Mesenchymal stem cell (in vitro differentiated cells and primary cell): ENCODE data around the gene PPA1.
A peak's percentile ranks its signal among the peaks of the same experiment; 100 is the strongest.

Source experiments
- DNase-seq: peaks from one replicate; pipeline ENCODE4 v3.0.0-alpha.2; 2013
- H2AFZ ChIP-seq: one replicate; pipeline ENCODE4 v1.6.1; 2013; ENCODE audit warnings: low read depth, mild to moderate bottlenecking, control low read depth, inconsistent platforms, low read length, moderate library complexity
- H2AK5ac ChIP-seq: 2 replicates; pipeline ENCODE4 v1.6.1; 2013; ENCODE audit warnings: low read length, moderate library complexity, mild to moderate bottlenecking, inconsistent platforms; ENCODE audit not compliant: severe bottlenecking
- H2BK120ac ChIP-seq: one replicate; pipeline ENCODE4 v1.6.1; 2013; ENCODE audit warnings: low read depth, mild to moderate bottlenecking, inconsistent platforms, low read length, moderate library complexity
- H2BK12ac ChIP-seq, 2 experiments: one replicate each; pipeline ENCODE4 v1.6.1; 2013; ENCODE audit warnings: inconsistent platforms in 2 of 2, low read length in 2 of 2, mild to moderate bottlenecking in 2 of 2, moderate library complexity in 2 of 2, control low read depth in 1 of 2
- H2BK15ac ChIP-seq: one replicate; pipeline ENCODE4 v1.6.1; 2013; ENCODE audit warnings: mild to moderate bottlenecking, low read depth, inconsistent platforms; ENCODE audit not compliant: poor library complexity, severe bottlenecking
- H2BK5ac ChIP-seq: 2 replicates; pipeline ENCODE4 v1.6.1; 2013; ENCODE audit warnings: low read depth, mild to moderate bottlenecking, low read length, control low read depth, inconsistent platforms; ENCODE audit not compliant: poor library complexity, severe bottlenecking
- H3K14ac ChIP-seq, 2 experiments: one replicate each; pipeline ENCODE4 v1.6.1; 2013; ENCODE audit warnings: inconsistent platforms in 2 of 2, low read length in 2 of 2, control low read depth in 1 of 2, mild to moderate bottlenecking in 1 of 2, moderate library complexity in 1 of 2
- H3K18ac ChIP-seq, 2 experiments: one replicate each; pipeline ENCODE4 v1.6.1; 2013; ENCODE audit warnings: inconsistent platforms in 2 of 2, low read length in 2 of 2, control low read depth in 1 of 2, low read depth in 1 of 2, mild to moderate bottlenecking in 1 of 2
- H3K23ac ChIP-seq, 2 experiments: one replicate each; pipeline ENCODE4 v1.6.1; 2013; ENCODE audit warnings: inconsistent platforms in 2 of 2, low read length in 2 of 2, mild to moderate bottlenecking in 2 of 2, moderate library complexity in 2 of 2, control low read depth in 1 of 2
- H3K27ac ChIP-seq: 2 replicates; pipeline ENCODE4 v1.5.1; 2013; ENCODE audit warnings: mild to moderate bottlenecking, moderate library complexity, low read length, control low read depth, inconsistent platforms; ENCODE audit not compliant: poor library complexity, severe bottlenecking
- H3K27me3 ChIP-seq, 2 experiments: 2 replicates each; pipeline versions ENCODE4 v1.6.1 to v1.7.0; 2013; ENCODE audit warnings: low read length in 2 of 2, mild to moderate bottlenecking in 2 of 2, moderate library complexity in 2 of 2, control low read depth in 1 of 2, inconsistent platforms in 1 of 2; ENCODE audit not compliant: control insufficient read depth in 1 of 2, insufficient read depth in 1 of 2
- H3K36me3 ChIP-seq, 2 experiments: 2 replicates each; pipeline versions ENCODE4 v1.6.1 to v1.7.0; 2013; ENCODE audit warnings: low read length in 2 of 2, control low read depth in 1 of 2, inconsistent platforms in 1 of 2, low read depth in 1 of 2, mild to moderate bottlenecking in 1 of 2; ENCODE audit not compliant: insufficient read depth in 2 of 2, control insufficient read depth in 1 of 2
- H3K4ac ChIP-seq, 2 experiments: one replicate each; pipeline ENCODE4 v1.6.1; 2013; ENCODE audit warnings: inconsistent platforms in 2 of 2, low read length in 2 of 2, mild to moderate bottlenecking in 2 of 2, moderate library complexity in 2 of 2, control low read depth in 1 of 2, low read depth in 1 of 2
- H3K4me1 ChIP-seq: 2 replicates; pipeline ENCODE4 v1.6.1; 2013; ENCODE audit warnings: low read depth, low read length, control low read depth; ENCODE audit not compliant: control insufficient read depth, insufficient read depth
- H3K4me2 ChIP-seq: 2 replicates; pipeline ENCODE4 v1.6.1; 2013; ENCODE audit warnings: low read length, mild to moderate bottlenecking, inconsistent platforms; ENCODE audit not compliant: poor library complexity, severe bottlenecking
- H3K4me3 ChIP-seq, 2 experiments: 2 replicates each; pipeline versions ENCODE4 v1.5.1 to v1.7.0; 2013; ENCODE audit warnings: low read length in 2 of 2, mild to moderate bottlenecking in 2 of 2, control low read depth in 1 of 2, low read depth in 1 of 2; ENCODE audit not compliant: insufficient read depth in 1 of 2
- H3K79me1 ChIP-seq: replicated peaks from 2 replicates; pipeline ENCODE4 v1.6.1; 2013; ENCODE audit warnings: mild to moderate bottlenecking, control low read depth, low read length, inconsistent platforms; ENCODE audit not compliant: poor library complexity, severe bottlenecking
- H3K9ac ChIP-seq: 2 replicates; pipeline ENCODE4 v1.7.0; 2013; ENCODE audit warnings: mild to moderate bottlenecking, low read length, moderate library complexity
- H3K9me3 ChIP-seq: 2 replicates; pipeline ENCODE4 v1.7.0; 2013; ENCODE audit warnings: mild to moderate bottlenecking, low read length; ENCODE audit not compliant: control insufficient read depth
- H4K8ac ChIP-seq: one replicate; pipeline ENCODE4 v1.6.1; 2013; ENCODE audit warnings: inconsistent platforms, mild to moderate bottlenecking, low read length, moderate library complexity
- H4K91ac ChIP-seq: one replicate; pipeline ENCODE4 v1.6.1; 2013; ENCODE audit warnings: mild to moderate bottlenecking, low read length, inconsistent platforms
- WGBS: methylation state at CpG from one replicate; pipeline ENCODE4 v1.1.7; 2013; ENCODE audit warnings: mixed read lengths; 5-methylcytosine and 5-hydroxymethylcytosine counted together

Gene PPA1

DNA sequence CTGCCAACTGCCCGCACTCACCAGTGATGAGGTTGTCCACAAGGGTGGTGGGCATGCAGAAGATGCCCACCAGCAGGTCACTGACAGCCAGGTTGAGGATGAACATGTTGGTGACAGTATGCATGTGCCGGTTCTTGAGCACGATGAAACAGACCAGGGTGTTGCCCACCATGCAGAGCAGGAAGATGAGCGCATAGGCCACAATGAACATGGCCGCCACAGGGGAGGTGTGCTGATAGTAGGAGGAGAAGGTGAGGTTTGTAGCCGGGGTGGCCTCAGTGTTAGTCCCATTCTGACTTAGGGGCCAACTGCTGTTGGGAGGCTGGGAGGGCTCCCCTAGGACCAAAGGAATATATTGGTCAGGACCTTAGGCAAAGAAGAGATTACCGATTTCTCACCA lies 32.8 kb upstream of the PPA1 start:
- H3K27me3 ChIP-seq = peaks cover 0 to 87% of the 10 kb centered on the region in 2 experiments
- H4K8ac ChIP-seq = no peak overlapping the region
- H2AFZ ChIP-seq = no peak overlapping the region
- H3K9me3 ChIP-seq = peaks cover 7% of the 10 kb centered on the region
- no peak for DNase-seq
- H2AK5ac ChIP-seq = no peak overlapping the region
- H2BK120ac ChIP-seq = peak overlapping the region; percentile 64
- H3K18ac ChIP-seq = peak overlapping the region in 1 of 2 experiments; percentile 73
- H3K4me3 ChIP-seq = no peak overlapping the region
- peak overlapping the region; percentile 37 to 65 for H2BK12ac ChIP-seq
- no peak overlapping the region for H2BK5ac ChIP-seq
- H3K4ac ChIP-seq = peak overlapping the region in 1 of 2 experiments; percentile 13
- no peak overlapping the region for H3K4me2 ChIP-seq
- H3K14ac ChIP-seq = peak overlapping the region in 1 of 2 experiments; percentile 37
- no peak overlapping the region for H3K27ac ChIP-seq
- no peak overlapping the region for H3K23ac ChIP-seq
- H3K79me1 ChIP-seq = no peaks in the 10 kb centered on the region
- over 99% methylated on average over 7 of the region's 7 CpGs for WGBS
- no peaks in the 10 kb centered on the region for H3K36me3 ChIP-seq
- H4K91ac ChIP-seq = peak overlapping the region; percentile 0
- H3K9ac ChIP-seq = no peak overlapping the region
- peaks cover 6% of the 10 kb centered on the region for H3K4me1 ChIP-seq
- no peak overlapping the region for H2BK15ac ChIP-seq

DNA sequence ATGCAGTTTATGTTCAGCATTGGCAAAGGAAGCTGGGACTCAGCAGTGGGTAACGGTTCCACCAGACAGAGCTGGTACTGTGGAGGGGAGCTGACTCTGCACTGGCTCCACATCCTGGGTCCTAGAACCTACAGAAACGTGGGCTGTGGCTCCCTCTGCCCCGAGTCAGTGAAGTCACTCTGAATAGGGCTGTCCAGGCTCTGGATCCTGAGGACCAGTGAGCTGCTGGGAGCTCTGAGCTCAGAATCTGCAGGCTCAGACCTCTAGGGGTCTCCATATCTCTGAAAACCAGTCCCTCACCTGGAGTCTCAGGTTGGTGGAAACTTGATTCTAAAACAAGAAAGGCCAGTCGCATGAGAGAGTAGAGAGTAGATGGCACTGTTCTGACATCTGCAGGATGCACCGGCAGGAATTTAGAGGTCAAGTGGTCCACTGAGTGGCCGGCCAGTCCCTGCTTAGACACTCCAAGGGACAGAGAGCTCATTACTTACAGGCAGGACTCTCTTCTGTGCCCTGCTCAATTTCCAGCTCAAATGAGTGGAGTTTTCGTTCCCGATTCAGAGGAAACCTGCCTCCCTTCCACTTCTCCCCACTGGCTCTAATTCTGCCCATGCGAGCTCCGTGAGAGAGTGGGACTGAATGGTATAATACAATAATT lies 31.9 kb upstream of the PPA1 start:
- peaks cover 0 to 87% of the 10 kb centered on the region in 2 experiments for H3K27me3 ChIP-seq
- no peak overlapping the region for H3K9ac ChIP-seq
- no peak overlapping the region for H3K23ac ChIP-seq
- no peak overlapping the region for H2AK5ac ChIP-seq
- H3K36me3 ChIP-seq = no peaks in the 10 kb centered on the region
- no peak for DNase-seq
- H3K18ac ChIP-seq = peak overlapping the region in 1 of 2 experiments; percentile 89
- H3K4me3 ChIP-seq = no peak overlapping the region
- no peak overlapping the region for H3K14ac ChIP-seq
- no peak overlapping the region for H2BK5ac ChIP-seq
- no peak overlapping the region for H2AFZ ChIP-seq
- WGBS = 25% methylated on average over 6 of the region's 10 CpGs
- no peaks in the 10 kb centered on the region for H3K79me1 ChIP-seq
- H2BK15ac ChIP-seq = no peak overlapping the region
- peak overlapping the region in 1 of 2 experiments; percentile 73 for H2BK12ac ChIP-seq
- no peak overlapping the region for H2BK120ac ChIP-seq
- H3K4me1 ChIP-seq = peaks cover 6% of the 10 kb centered on the region
- H3K4me2 ChIP-seq = no peak overlapping the region
- peaks cover 13% of the 10 kb centered on the region for H3K9me3 ChIP-seq
- H4K91ac ChIP-seq = no peak overlapping the region
- H3K27ac ChIP-seq = no peak overlapping the region
- no peak overlapping the region for H3K4ac ChIP-seq
- H4K8ac ChIP-seq = no peak overlapping the region

DNA sequence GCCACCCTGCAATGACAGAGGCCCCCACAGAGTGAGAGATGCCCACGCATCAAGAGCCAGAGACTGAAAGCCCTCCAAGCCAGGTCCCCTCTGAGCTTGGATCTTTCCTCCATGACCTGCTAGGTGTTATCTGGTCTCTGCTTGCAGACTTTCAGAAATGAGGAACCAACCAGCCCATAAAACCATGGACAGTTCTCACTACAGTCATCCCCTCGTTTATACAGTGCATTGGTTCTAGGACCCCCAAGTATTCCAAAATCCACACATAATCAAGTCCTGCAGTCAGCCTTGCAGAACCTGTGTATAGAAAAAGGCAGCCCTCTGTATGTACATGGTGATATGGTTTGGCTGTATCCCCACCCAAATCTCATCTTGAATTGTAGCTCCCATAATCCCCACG lies 27.5 kb upstream of the PPA1 start:
- no peak overlapping the region for H2BK12ac ChIP-seq
- peaks cover 0 to 92% of the 10 kb centered on the region in 2 experiments for H3K27me3 ChIP-seq
- no peaks in the 10 kb centered on the region for H3K36me3 ChIP-seq
- H2AK5ac ChIP-seq = no peak overlapping the region
- no peak overlapping the region for H2BK15ac ChIP-seq
- H3K23ac ChIP-seq = no peak overlapping the region
- peaks cover 5% of the 10 kb centered on the region for H3K4me1 ChIP-seq
- WGBS = 97% methylated on average over 1 of the region's 3 CpGs
- no peak overlapping the region for H3K4ac ChIP-seq
- no peak for DNase-seq
- H3K9me3 ChIP-seq = peaks cover 13% of the 10 kb centered on the region
- H3K79me1 ChIP-seq = no peaks in the 10 kb centered on the region
- H4K91ac ChIP-seq = no peak overlapping the region
- H2BK5ac ChIP-seq = no peak overlapping the region
- H3K4me2 ChIP-seq = no peak overlapping the region
- H3K18ac ChIP-seq = no peak overlapping the region
- H3K4me3 ChIP-seq = no peak overlapping the region
- no peak overlapping the region for H4K8ac ChIP-seq
- peak overlapping the region in 1 of 2 experiments; percentile 7 for H3K14ac ChIP-seq
- H3K9ac ChIP-seq = no peak overlapping the region
- no peak overlapping the region for H2AFZ ChIP-seq
- no peak overlapping the region for H2BK120ac ChIP-seq
- H3K27ac ChIP-seq = no peak overlapping the region

DNA sequence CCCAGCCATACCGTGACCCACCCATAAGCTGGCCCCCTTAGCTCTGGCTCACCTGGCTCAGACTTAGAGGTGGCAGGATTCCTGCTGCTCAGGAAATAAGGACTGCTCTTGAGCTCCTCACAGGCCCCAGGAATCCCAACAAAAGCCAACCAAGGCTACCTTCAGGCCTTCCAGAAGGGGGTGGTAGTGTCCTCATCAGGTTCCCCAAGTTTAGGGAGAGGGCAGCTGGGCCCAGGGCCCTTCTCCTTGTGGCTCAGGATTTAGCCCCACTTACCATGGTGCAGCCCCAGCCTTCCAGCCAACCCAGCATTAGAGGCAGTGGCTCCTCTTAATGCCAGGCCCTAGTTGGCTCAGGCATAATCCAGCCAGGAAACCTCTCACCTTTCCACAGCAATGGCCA lies 27.0 kb upstream of the PPA1 start:
- Histone ChIP-seq H3K4me3 (no peak overlapping the region), H3K9ac (no peak overlapping the region)
- WGBS = 62% methylated on average over 1 of the region's 1 CpG

More for the DNA sequence above, 27.0 kb upstream of the PPA1 start:
- no peak for DNase-seq
- no peak overlapping the region for H2AFZ ChIP-seq
- H3K36me3 ChIP-seq = no peaks in the 10 kb centered on the region
- H4K91ac ChIP-seq = no peak overlapping the region
- peaks cover 9% of the 10 kb centered on the region for H3K4me1 ChIP-seq
- no peaks in the 10 kb centered on the region for H3K79me1 ChIP-seq
- no peak overlapping the region for H4K8ac ChIP-seq
- no peak overlapping the region for H3K18ac ChIP-seq
- H3K9me3 ChIP-seq = peaks cover 13% of the 10 kb centered on the region
- no peak overlapping the region for H2BK120ac ChIP-seq
- H3K4me2 ChIP-seq = no peak overlapping the region
- H2BK12ac ChIP-seq = no peak overlapping the region
- no peak overlapping the region for H3K27ac ChIP-seq
- H3K4ac ChIP-seq = no peak overlapping the region
- H3K23ac ChIP-seq = no peak overlapping the region
- peak overlapping the region in 1 of 2 experiments; percentile 7 for H3K14ac ChIP-seq
- no peak overlapping the region for H2BK15ac ChIP-seq
- peaks cover 0 to 92% of the 10 kb centered on the region in 2 experiments for H3K27me3 ChIP-seq
- H2AK5ac ChIP-seq = no peak overlapping the region
- H2BK5ac ChIP-seq = no peak overlapping the region
